Skeletal muscle satellite cell (primary cell): ENCODE results near the gene PDCD1LG2.

Experiments
- H3K27me3 ChIP-seq: 2 replicates; pipeline ENCODE4 v1.7.0; 2013; ENCODE audit warnings: low read length; ENCODE audit not compliant: control insufficient read depth, insufficient read depth
- H3K36me3 ChIP-seq: 2 replicates; pipeline ENCODE4 v1.7.0; 2013; ENCODE audit warnings: mild to moderate bottlenecking, control low read depth, low read length; ENCODE audit not compliant: insufficient read depth
- H3K4me1 ChIP-seq: 2 replicates; pipeline ENCODE4 v1.7.0; 2013; ENCODE audit warnings: low read length; ENCODE audit not compliant: control insufficient read depth, insufficient read depth
- H3K4me2 ChIP-seq: 2 replicates; pipeline ENCODE4 v1.7.0; 2013; ENCODE audit warnings: mild to moderate bottlenecking, low read length
- H3K4me3 ChIP-seq: 2 replicates; pipeline ENCODE4 v1.7.0; 2013; ENCODE audit warnings: low read length
- H3K9ac ChIP-seq: 2 replicates; pipeline ENCODE4 v1.7.0; 2013; ENCODE audit warnings: mild to moderate bottlenecking, low read depth, low read length, moderate library complexity
- H3K9me3 ChIP-seq: replicated peaks from 2 replicates; pipeline ENCODE4 v1.7.0; 2013; ENCODE audit warnings: mild to moderate bottlenecking, control low read depth, low read length

The PDCD1LG2 gene

DNA sequence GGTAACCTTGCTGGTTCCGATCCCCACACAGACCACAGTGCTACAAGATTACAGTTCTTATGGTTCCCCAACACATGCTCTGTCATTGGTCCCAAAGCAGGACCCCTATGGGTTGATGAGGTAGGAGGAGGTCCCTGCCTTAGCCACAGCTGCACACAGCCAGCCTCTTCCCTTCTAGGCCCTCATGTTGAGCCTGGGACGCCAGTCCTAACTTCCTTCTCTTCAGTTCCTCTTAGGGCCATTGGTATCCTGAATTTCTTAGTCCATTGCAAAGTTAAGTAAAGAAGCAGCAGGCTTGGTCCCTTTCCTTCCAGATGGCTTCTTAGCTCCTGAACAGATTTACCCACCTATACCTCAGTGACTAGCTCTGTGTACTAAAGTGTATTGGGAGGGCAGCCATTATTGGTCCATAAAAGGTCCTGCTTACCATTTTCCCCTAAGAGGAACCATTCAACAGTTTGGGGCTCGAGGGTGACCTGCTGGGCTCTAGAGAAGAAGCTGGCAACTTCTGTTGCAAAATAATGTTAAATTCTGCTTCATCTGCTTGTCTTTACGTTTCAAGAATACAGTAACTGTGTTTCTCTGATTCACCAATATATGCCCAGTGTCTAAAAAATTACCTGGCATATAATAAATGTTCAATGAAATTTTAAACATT, 50.2 kb downstream of the PDCD1LG2 start:
- H3K9me3 ChIP-seq = no peaks in the 10 kb centered on the region
- no peak overlapping the region for H3K4me2 ChIP-seq
- H3K4me1 ChIP-seq = peaks cover 18% of the 10 kb centered on the region
- peaks cover 28% of the 10 kb centered on the region for H3K36me3 ChIP-seq
- no peak overlapping the region for H3K4me3 ChIP-seq
- H3K9ac ChIP-seq = no peak overlapping the region
- H3K27me3 ChIP-seq = no peaks in the 10 kb centered on the region

DNA sequence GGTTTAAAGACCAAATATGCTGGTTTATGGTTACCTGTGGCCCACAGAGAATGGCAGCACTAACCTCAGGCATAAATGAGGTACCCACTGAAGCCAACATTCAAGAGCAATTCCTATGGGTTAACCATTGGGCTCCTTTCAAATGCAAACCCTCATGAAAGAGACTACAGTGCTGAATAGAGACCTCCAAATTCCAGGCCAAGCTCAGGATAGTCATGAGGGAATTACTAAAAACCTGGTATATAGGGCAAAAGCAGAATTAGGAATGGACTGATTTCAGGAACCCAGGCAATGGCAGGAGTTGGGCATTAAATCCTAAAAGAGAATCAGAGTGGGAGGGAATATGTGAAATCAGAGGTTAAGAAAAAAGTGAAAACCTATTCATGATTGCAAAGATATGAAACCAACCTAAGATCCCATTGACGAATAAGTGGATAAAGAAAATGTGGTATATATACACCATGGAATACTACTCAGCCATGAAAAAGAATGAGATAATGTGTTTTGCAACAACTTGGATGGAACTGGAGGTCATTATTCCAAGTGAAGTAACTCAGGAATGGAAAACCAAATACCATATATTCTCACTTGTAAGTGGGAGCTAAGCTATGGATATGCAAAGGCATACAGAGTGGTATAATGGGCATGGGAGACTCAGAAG, 51.6 kb downstream of the PDCD1LG2 start:
- peaks cover 18% of the 10 kb centered on the region for H3K4me1 ChIP-seq
- no peaks in the 10 kb centered on the region for H3K27me3 ChIP-seq
- peaks cover 28% of the 10 kb centered on the region for H3K36me3 ChIP-seq
- H3K4me3 ChIP-seq = no peak overlapping the region
- H3K9me3 ChIP-seq = no peaks in the 10 kb centered on the region
- no peak overlapping the region for H3K4me2 ChIP-seq
- H3K9ac ChIP-seq = no peak overlapping the region

- no peaks in the 10 kb centered on the region for H3K27me3 ChIP-seq
- H3K4me1 ChIP-seq = peaks cover 16% of the 10 kb centered on the region
- no peak overlapping the region for H3K4me2 ChIP-seq
Observed at GRCh38 chr9:5562806-5563416, 52.6 kb downstream of the PDCD1LG2 start.

DNA sequence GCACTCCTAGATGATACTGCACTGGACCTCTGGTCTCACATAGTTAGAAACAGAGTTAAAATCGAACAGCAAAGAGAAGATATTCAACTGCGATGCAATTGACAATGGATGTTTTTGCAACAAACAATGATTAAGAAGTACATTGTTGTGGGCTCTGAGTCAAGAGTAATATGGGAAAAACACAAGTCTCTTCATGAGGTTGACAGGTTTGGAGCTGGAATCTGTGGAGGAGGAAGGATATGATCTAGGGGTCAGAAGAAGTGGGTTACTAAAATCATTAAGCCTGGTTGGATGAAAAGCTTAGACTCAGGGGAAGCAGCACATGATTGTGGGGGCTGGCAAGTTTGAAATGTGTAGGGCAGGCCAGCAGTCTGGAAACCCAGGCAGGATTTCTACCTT, 53.1 kb downstream of the PDCD1LG2 start:
- no peak overlapping the region for H3K9ac ChIP-seq
- H3K36me3 ChIP-seq = peaks cover 28% of the 10 kb centered on the region
- no peaks in the 10 kb centered on the region for H3K27me3 ChIP-seq
- no peaks in the 10 kb centered on the region for H3K9me3 ChIP-seq
- H3K4me1 ChIP-seq = peaks cover 11% of the 10 kb centered on the region
- H3K4me2 ChIP-seq = no peak overlapping the region
- H3K4me3 ChIP-seq = no peak overlapping the region

More at GRCh38 chr9:5562806-5563416, 52.6 kb downstream of the PDCD1LG2 start:
- Histone ChIP-seq H3K9ac (no peak overlapping the region), H3K4me3 (no peak overlapping the region), H3K36me3 (peaks cover 28% of the 10 kb centered on the region), H3K9me3 (no peaks in the 10 kb centered on the region)

GRCh38 chr9:5563886-5564285, 53.6 kb downstream of the PDCD1LG2 start:
- Histone ChIP-seq H3K9me3 (no peaks in the 10 kb centered on the region), H3K27me3 (no peaks in the 10 kb centered on the region), H3K36me3 (peaks cover 27% of the 10 kb centered on the region), H3K4me1 (peaks cover 11% of the 10 kb centered on the region), H3K4me2 (no peak overlapping the region), H3K9ac (no peak overlapping the region), H3K4me3 (no peak overlapping the region)

- no peak overlapping the region for H3K4me3 ChIP-seq
- peaks cover 11% of the 10 kb centered on the region for H3K4me1 ChIP-seq
- H3K9ac ChIP-seq = no peak overlapping the region
- H3K36me3 ChIP-seq = peaks cover 24% of the 10 kb centered on the region
- H3K27me3 ChIP-seq = no peaks in the 10 kb centered on the region
- no peaks in the 10 kb centered on the region for H3K9me3 ChIP-seq
- H3K4me2 ChIP-seq = no peak overlapping the region
Observed at GRCh38 chr9:5566054-5566618, 55.8 kb downstream of the PDCD1LG2 start.

DNA sequence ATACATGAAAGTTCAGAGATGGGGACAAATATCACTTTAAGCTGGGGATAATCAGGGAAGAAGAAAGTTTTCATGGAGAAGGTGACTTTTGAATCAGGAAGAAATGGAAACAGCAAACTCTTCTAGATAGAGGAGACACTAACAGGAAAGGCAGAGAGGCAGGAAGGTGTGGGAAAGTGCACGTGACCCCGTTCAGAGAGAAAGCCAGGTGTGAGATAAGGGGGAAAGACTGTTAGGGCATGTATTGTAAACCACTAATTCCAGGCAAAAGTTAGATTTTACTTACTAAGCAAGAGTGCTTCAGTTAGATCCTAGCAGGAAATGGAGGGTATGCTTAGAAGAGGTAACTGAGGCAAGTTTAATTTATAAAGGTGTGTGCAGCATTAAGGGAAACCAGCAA, 58.5 kb downstream of the PDCD1LG2 start:
- Histone ChIP-seq H3K4me3 (no peak overlapping the region), H3K27me3 (no peaks in the 10 kb centered on the region), H3K36me3 (peaks cover 24% of the 10 kb centered on the region), H3K9ac (no peak overlapping the region), H3K4me1 (peaks cover 3% of the 10 kb centered on the region), H3K9me3 (no peaks in the 10 kb centered on the region), H3K4me2 (no peak overlapping the region)

DNA sequence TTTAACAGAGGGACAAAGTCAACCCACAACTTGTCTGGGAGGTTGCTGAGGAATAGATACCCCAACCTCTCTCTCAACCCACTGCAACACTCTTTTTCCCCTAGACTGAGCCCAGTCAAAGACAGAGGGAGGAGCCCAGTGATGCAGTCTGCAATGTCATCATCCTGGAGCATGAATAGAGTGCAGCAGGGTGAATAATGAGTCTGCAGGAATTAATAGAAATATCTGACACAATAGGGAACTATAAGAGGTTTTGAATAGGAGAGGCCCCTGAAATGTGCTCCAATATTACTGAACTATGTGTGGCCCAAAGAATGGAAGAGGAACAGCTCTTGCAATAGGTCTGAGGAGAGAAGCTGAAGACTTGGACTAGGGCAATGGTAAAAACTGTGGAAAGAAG, 59.1 kb downstream of the PDCD1LG2 start:
- Histone ChIP-seq H3K4me2 (no peak overlapping the region), H3K9ac (no peak overlapping the region), H3K4me3 (no peak overlapping the region), H3K4me1 (no peaks in the 10 kb centered on the region), H3K9me3 (no peaks in the 10 kb centered on the region), H3K36me3 (peaks cover 20% of the 10 kb centered on the region), H3K27me3 (no peaks in the 10 kb centered on the region)

DNA sequence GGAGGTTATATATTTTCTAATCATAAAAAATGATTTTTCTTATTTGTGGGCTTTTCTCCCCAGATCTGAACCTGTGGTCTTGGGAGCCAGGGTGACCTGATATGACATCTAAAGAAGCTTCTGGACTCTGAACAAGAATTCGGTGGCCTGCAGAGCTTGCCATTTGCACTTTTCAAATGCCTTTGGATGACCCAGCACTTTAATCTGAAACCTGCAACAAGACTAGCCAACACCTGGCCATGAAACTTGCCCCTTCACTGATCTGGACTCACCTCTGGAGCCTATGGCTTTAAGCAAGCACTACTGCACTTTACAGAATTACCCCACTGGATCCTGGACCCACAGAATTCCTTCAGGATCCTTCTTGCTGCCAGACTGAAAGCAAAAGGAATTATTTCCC, 59.6 kb downstream of the PDCD1LG2 start:
- no peak overlapping the region for H3K9ac ChIP-seq
- no peaks in the 10 kb centered on the region for H3K9me3 ChIP-seq
- no peaks in the 10 kb centered on the region for H3K27me3 ChIP-seq
- no peak overlapping the region for H3K4me2 ChIP-seq
- no peak overlapping the region for H3K4me3 ChIP-seq
- peaks cover 15% of the 10 kb centered on the region for H3K36me3 ChIP-seq
- H3K4me1 ChIP-seq = no peaks in the 10 kb centered on the region

DNA sequence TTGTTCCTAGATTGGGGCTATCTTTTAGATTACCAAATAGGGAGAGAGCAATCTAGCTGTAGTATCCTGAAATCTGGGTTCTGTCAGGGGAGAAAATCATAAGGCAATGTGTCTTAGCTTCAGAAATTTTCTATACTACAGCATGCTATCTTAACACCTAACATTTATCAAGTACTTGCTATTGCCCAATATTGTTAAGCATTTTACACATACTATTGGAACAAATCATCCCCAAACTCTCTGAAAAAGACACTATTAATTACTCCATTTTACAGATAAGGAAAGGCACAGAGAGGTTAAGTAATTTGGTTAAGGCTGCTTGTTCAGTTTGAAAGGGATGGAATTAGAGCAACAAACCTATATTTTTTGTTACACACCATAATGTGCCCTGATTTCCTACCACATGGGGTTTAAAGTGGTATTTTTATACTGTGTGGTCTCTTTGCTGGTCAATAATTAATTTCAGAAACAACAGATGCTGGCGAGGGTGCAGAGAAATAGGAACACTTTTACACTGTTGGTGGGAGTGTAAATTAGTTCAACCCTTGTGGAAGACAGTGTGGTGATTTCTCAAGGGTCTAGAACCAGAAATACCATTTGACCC, 61.4 kb downstream of the PDCD1LG2 start:
- no peaks in the 10 kb centered on the region for H3K9me3 ChIP-seq
- no peaks in the 10 kb centered on the region for H3K27me3 ChIP-seq
- H3K36me3 ChIP-seq = peaks cover 15% of the 10 kb centered on the region
- no peaks in the 10 kb centered on the region for H3K4me1 ChIP-seq
- H3K9ac ChIP-seq = no peak overlapping the region
- H3K4me2 ChIP-seq = no peak overlapping the region
- H3K4me3 ChIP-seq = no peak overlapping the region

DNA sequence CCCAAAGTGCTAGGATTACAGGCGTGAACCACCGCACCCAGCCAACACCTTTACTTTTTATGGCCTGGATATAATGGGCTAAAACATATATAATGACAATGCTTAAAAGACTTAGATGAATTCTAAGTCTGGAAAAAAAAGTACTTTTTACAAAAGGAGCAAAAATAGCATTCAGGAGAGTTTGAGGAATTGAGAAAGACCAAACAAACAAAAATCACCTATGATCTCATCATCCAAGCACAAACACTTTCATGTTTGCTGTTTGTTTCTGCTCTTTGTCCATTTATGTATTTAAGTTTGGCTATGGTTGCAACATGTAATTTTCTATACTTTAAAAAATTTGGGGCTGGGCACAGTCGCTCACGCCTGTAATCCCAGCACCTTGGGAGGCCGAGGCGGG, 63.8 kb downstream of the PDCD1LG2 start:
- Histone ChIP-seq H3K4me1 (peaks cover 4% of the 10 kb centered on the region), H3K4me3 (no peak overlapping the region), H3K36me3 (peaks cover 15% of the 10 kb centered on the region), H3K9me3 (no peaks in the 10 kb centered on the region), H3K9ac (no peak overlapping the region), H3K4me2 (no peak overlapping the region), H3K27me3 (no peaks in the 10 kb centered on the region)
